A549 (cell line): ENCODE measurements around the gene GPR37L1. TPM values are rescaled to one million over a fixed set of nuclear protein-coding genes. Genes with fewer than 3 reads are reported as not detected.
A peak's percentile ranks its signal among the peaks of the same experiment; 100 is the strongest.

Experiments
- ATAC-seq, 2 experiments: fragments of 200-7000 bp in 1 of 2; fragments of >200 bp in 1 of 2; cut with Nextera tagmentation in 1 of 2; cut with Tn5 transposase in 1 of 2; 3 replicates each; pipeline versions ENCODE4 v1.8.0 to v1.9.1; 2018 to 2020; ENCODE audit warnings: mild to moderate bottlenecking in 1 of 2, moderate library complexity in 1 of 2
- CTCF ChIA-PET: fragments of 300-600 bp; sonication (Branson Sonifier 250); formaldehyde crosslinking; extraction: SDS; loops from one replicate; lab custom pipeline; 2021; ENCODE audit warnings: antibody characterized with exemption, inconsistent platforms; lab: Yijun Ruan, JAX
- POLR2A ChIA-PET: fragments of 350-600 bp; formaldehyde crosslinking; extraction: SDS; loops from one replicate; lab custom pipeline; 2021; ENCODE audit warnings: antibody characterized with exemption, inconsistent platforms; lab: Yijun Ruan, JAX
- DNase-seq, 2 experiments: peaks; one replicate each; pipeline versions ENCODE4 v3.0.0 to v3.0.0-alpha.2; 2011 to 2016; ENCODE audit warnings: low read depth in 1 of 2, low spot score in 1 of 2
- FAIRE-seq: peaks from 2 replicates; lab custom pipeline; 2011; peaks lifted over from hg19 to GRCh38; lab: Jason Lieb, UNC
- H3K27ac ChIP-seq, 2 experiments: fragments of >200 bp; sonication (Bioruptor Twin); formaldehyde crosslinking; 3 replicates each; pipeline ENCODE4 v1.5.1; 2016 to 2017
- H3K4me1 ChIP-seq: fragments of >200 bp; sonication (Bioruptor Twin); formaldehyde crosslinking; 3 replicates; pipeline ENCODE4 v1.6.1; 2016
- H3K4me2 ChIP-seq: fragments of >200 bp; sonication (Bioruptor Twin); formaldehyde crosslinking; 3 replicates; pipeline ENCODE4 v1.6.1; 2016
- H3K4me3 ChIP-seq: fragments of >200 bp; sonication (Bioruptor Twin); formaldehyde crosslinking; 3 replicates; pipeline ENCODE4 v1.5.1; 2016
- H3K9me3 ChIP-seq: fragments of >200 bp; sonication (Bioruptor Twin); formaldehyde crosslinking; 3 replicates; pipeline ENCODE4 v1.6.1; 2016
- CBX2 ChIP-seq: fragments of 200-600 bp; sonication (generic); IDR thresholded peaks from 2 replicates; pipeline ENCODE4 v1.6.1; 2016; ENCODE audit warnings: low read depth, mild to moderate bottlenecking, borderline replicate concordance
- CBX8 ChIP-seq: fragments of 200-600 bp; sonication (generic); IDR thresholded peaks from 2 replicates; pipeline ENCODE4 v1.6.1; 2016
- EP300 ChIP-seq, 2 experiments: fragments of >200 bp; sonication (Bioruptor Twin); formaldehyde crosslinking; IDR thresholded peaks; 2 replicates in 1 of 2; 3 replicates in 1 of 2; pipeline ENCODE4 v1.6.1; 2016 to 2017
- JUN ChIP-seq, 2 experiments: fragments of >200 bp; sonication (Bioruptor Twin); formaldehyde crosslinking; IDR thresholded peaks; 2 replicates in 1 of 2; 3 replicates in 1 of 2; pipeline ENCODE4 v1.6.1; 2016 to 2017
- NR3C1 ChIP-seq: fragments of >200 bp; sonication (Bioruptor Twin); formaldehyde crosslinking; IDR thresholded peaks from 3 replicates; pipeline ENCODE4 v1.6.1; 2017
- PHF8 ChIP-seq: fragments of 200-600 bp; sonication (generic); IDR thresholded peaks from 2 replicates; pipeline ENCODE4 v1.6.1; 2016; ENCODE audit warnings: low read depth, mild to moderate bottlenecking, antibody characterized with exemption, moderate library complexity, borderline replicate concordance
- POLR2AphosphoS2 ChIP-seq: conservative IDR thresholded peaks from 2 replicates; pipeline ENCODE4 v1.6.1; 2012; ENCODE audit warnings: low read length, improper control_type of control experiment, inconsistent platforms
- RAD21 ChIP-seq, 2 experiments: fragments of >200 bp in 1 of 2; sonication (Bioruptor Twin) in 1 of 2; formaldehyde crosslinking in 1 of 2; IDR thresholded peaks in 1 of 2; conservative IDR thresholded peaks in 1 of 2; 2 replicates in 1 of 2; 3 replicates in 1 of 2; pipeline ENCODE4 v1.6.1; 2012 to 2018; ENCODE audit warnings: inconsistent platforms in 1 of 2
- RARB ChIP-seq: fragments of 250-450 bp; sonication (Bioruptor Pico); IDR thresholded peaks from 2 replicates; pipeline ENCODE4 v1.8.0; 2021; ENCODE audit warnings: mild to moderate bottlenecking, moderate library complexity
- RCOR1 ChIP-seq: fragments of 150-350 bp; IDR thresholded peaks from 2 replicates; pipeline ENCODE4 v1.6.1; 2014; ENCODE audit warnings: antibody characterized with exemption, low read length, low read depth
- RNF2 ChIP-seq: fragments of 200-600 bp; sonication (generic); IDR thresholded peaks from 2 replicates; pipeline ENCODE4 v1.6.1; 2016; ENCODE audit warnings: low read depth, mild to moderate bottlenecking, antibody characterized with exemption, moderate library complexity, borderline replicate concordance
- SMC3 ChIP-seq: fragments of >200 bp; sonication (Bioruptor Twin); formaldehyde crosslinking; IDR thresholded peaks from 3 replicates; pipeline ENCODE4 v1.6.1; 2018; ENCODE audit warnings: inconsistent platforms
- TP53 ChIP-seq: fragments of 250-450 bp; sonication (Bioruptor Pico); IDR thresholded peaks from 2 replicates; pipeline ENCODE4 v1.5.0; 2021; ENCODE audit warnings: mild to moderate bottlenecking, moderate library complexity
- WGBS: methylation state at CpG from one replicate; pipeline ENCODE4 v1.1.6; 2017; ENCODE audit errors: missing lambda C conversion rate; 5-methylcytosine and 5-hydroxymethylcytosine counted together
- polyA plus RNA-seq, 4 experiments: library from polyadenylated mRNA; depleted of rRNA in 3 of 4; stranded (reverse); fragments of >200 nt; fragmentation: RNase III in 1 of 4; extraction: RNeasy Plus Mini Kit Qiagen cat#74134 plus additional on column Dnase treatment in 1 of 4; gene quantifications; 2 replicates in 3 of 4; 3 replicates in 1 of 4; pipeline ENCODE4 v1.2.3, GENCODE V29; 2011 to 2017
- TF ChIP-seq, protein P1 (sequence below): IDR thresholded peaks from 2 replicates; pipeline ENCODE4 v1.6.1; 2012; ENCODE audit warnings: low read depth, borderline replicate concordance
- TF ChIP-seq, protein P2 (sequence below): fragments of >200 bp; sonication (Bioruptor Twin); formaldehyde crosslinking; IDR thresholded peaks from 3 replicates; pipeline ENCODE4 v1.5.1; 2016
- TF ChIP-seq, protein P3 (sequence below): fragments of >200 bp; sonication (Bioruptor Twin); formaldehyde crosslinking; IDR thresholded peaks from 2 replicates; pipeline ENCODE4 v1.6.1; 2016
- TF ChIP-seq, protein P4 (sequence below): fragments of 200-600 bp; sonication (generic); IDR thresholded peaks from 2 replicates; pipeline ENCODE4 v1.6.1; 2016; ENCODE audit warnings: antibody characterized with exemption, mild to moderate bottlenecking, moderate library complexity
- TF ChIP-seq, protein P5 (sequence below): IDR thresholded peaks from 2 replicates; pipeline ENCODE4 v1.6.1; 2012
- TF ChIP-seq, protein P6 (sequence below): fragments of 250-450 bp; sonication (Bioruptor Pico); IDR thresholded peaks from 2 replicates; pipeline ENCODE4 v1.5.0; 2020; ENCODE audit warnings: low read depth, mild to moderate bottlenecking, moderate library complexity
- TF ChIP-seq, protein P7 (sequence below): fragments of >200 bp; sonication (Bioruptor Twin); formaldehyde crosslinking; IDR thresholded peaks from 3 replicates; pipeline ENCODE4 v1.6.1; 2016

The GPR37L1 gene
- polyA plus RNA-seq, 2 of the 4 experiments (the other 2 are of a cell fraction), result 0.08 to 0.13 TPM

DNA sequence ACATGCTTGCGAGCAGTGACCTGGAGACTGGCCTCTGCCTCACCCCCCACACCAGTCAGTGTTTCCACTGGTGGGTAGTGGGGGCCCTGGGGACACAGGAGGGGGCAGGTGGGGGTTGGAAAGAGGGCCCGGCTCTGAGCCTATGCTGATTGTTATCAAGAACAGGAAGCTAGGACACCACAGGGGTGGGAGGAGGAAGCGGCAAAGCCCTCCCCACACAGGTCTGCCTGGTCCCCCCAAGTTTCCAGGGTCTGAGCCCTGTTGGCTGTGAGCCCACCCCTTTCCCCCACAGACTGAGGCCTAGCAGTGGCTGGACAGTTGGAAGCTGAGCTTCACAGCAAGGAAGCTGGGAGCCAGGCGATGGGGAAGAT, 39.3 kb downstream of the GPR37L1 start:
- CTCF ChIA-PET, result interaction anchor here (0.7 to 2.1 kb wide), 4 partner anchors 9 to 28 kb away, joined by 3 to 7 read pairs (median 5); no protein-coding TSS in a partner anchor

More for the DNA sequence above, 39.3 kb downstream of the GPR37L1 start:
- POLR2A ChIA-PET, result no interaction called here
- no peak overlapping the region for H3K4me3 ChIP-seq
- peaks cover 13% of the 10 kb centered on the region; the same call in 2 of the 3 replicates for H3K4me1 ChIP-seq
- TF ChIP-seq CBX8 (no peak), CBX2 (no peak), JUN (IDR thresholded peaks at IDR 0.05) (no peak), SMC3 (no peak), TP53 (CRISPR knock-in tag) (no peak), POLR2AphosphoS2 (no peak), RARB (no peak), EP300 (IDR thresholded peaks at IDR 0.05) (no peak), NR3C1 (no peak), RAD21 (conservative IDR thresholded peaks at IDR 0.05 in 1 of 2, IDR thresholded peaks at IDR 0.05 in 1 of 2) (no peak), RCOR1 (no peak), PHF8 (no peak), RNF2 (no peak)
- TF ChIP-seq, protein P1, sequence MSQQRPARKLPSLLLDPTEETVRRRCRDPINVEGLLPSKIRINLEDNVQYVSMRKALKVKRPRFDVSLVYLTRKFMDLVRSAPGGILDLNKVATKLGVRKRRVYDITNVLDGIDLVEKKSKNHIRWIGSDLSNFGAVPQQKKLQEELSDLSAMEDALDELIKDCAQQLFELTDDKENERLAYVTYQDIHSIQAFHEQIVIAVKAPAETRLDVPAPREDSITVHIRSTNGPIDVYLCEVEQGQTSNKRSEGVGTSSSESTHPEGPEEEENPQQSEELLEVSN, result no peak
- TF ChIP-seq, protein P2, sequence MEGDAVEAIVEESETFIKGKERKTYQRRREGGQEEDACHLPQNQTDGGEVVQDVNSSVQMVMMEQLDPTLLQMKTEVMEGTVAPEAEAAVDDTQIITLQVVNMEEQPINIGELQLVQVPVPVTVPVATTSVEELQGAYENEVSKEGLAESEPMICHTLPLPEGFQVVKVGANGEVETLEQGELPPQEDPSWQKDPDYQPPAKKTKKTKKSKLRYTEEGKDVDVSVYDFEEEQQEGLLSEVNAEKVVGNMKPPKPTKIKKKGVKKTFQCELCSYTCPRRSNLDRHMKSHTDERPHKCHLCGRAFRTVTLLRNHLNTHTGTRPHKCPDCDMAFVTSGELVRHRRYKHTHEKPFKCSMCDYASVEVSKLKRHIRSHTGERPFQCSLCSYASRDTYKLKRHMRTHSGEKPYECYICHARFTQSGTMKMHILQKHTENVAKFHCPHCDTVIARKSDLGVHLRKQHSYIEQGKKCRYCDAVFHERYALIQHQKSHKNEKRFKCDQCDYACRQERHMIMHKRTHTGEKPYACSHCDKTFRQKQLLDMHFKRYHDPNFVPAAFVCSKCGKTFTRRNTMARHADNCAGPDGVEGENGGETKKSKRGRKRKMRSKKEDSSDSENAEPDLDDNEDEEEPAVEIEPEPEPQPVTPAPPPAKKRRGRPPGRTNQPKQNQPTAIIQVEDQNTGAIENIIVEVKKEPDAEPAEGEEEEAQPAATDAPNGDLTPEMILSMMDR, result no peak
- TF ChIP-seq, protein P3, sequence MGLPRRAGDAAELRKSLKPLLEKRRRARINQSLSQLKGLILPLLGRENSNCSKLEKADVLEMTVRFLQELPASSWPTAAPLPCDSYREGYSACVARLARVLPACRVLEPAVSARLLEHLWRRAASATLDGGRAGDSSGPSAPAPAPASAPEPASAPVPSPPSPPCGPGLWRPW, result no peak
- TF ChIP-seq, protein P4, sequence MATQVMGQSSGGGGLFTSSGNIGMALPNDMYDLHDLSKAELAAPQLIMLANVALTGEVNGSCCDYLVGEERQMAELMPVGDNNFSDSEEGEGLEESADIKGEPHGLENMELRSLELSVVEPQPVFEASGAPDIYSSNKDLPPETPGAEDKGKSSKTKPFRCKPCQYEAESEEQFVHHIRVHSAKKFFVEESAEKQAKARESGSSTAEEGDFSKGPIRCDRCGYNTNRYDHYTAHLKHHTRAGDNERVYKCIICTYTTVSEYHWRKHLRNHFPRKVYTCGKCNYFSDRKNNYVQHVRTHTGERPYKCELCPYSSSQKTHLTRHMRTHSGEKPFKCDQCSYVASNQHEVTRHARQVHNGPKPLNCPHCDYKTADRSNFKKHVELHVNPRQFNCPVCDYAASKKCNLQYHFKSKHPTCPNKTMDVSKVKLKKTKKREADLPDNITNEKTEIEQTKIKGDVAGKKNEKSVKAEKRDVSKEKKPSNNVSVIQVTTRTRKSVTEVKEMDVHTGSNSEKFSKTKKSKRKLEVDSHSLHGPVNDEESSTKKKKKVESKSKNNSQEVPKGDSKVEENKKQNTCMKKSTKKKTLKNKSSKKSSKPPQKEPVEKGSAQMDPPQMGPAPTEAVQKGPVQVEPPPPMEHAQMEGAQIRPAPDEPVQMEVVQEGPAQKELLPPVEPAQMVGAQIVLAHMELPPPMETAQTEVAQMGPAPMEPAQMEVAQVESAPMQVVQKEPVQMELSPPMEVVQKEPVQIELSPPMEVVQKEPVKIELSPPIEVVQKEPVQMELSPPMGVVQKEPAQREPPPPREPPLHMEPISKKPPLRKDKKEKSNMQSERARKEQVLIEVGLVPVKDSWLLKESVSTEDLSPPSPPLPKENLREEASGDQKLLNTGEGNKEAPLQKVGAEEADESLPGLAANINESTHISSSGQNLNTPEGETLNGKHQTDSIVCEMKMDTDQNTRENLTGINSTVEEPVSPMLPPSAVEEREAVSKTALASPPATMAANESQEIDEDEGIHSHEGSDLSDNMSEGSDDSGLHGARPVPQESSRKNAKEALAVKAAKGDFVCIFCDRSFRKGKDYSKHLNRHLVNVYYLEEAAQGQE, result no peak
- TF ChIP-seq, protein P5, sequence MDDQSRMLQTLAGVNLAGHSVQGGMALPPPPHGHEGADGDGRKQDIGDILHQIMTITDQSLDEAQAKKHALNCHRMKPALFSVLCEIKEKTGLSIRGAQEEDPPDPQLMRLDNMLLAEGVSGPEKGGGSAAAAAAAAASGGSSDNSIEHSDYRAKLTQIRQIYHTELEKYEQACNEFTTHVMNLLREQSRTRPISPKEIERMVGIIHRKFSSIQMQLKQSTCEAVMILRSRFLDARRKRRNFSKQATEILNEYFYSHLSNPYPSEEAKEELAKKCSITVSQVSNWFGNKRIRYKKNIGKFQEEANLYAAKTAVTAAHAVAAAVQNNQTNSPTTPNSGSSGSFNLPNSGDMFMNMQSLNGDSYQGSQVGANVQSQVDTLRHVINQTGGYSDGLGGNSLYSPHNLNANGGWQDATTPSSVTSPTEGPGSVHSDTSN, result no peak
- TF ChIP-seq, protein P6, sequence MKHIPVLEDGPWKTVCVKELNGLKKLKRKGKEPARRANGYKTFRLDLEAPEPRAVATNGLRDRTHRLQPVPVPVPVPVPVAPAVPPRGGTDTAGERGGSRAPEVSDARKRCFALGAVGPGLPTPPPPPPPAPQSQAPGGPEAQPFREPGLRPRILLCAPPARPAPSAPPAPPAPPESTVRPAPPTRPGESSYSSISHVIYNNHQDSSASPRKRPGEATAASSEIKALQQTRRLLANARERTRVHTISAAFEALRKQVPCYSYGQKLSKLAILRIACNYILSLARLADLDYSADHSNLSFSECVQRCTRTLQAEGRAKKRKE (CRISPR knock-in tag), result no peak
- TF ChIP-seq, protein P7, sequence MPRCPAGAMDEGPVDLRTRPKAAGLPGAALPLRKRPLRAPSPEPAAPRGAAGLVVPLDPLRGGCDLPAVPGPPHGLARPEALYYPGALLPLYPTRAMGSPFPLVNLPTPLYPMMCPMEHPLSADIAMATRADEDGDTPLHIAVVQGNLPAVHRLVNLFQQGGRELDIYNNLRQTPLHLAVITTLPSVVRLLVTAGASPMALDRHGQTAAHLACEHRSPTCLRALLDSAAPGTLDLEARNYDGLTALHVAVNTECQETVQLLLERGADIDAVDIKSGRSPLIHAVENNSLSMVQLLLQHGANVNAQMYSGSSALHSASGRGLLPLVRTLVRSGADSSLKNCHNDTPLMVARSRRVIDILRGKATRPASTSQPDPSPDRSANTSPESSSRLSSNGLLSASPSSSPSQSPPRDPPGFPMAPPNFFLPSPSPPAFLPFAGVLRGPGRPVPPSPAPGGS, result no peak
- H3K27ac ChIP-seq, result peak overlapping the region in 1 of 2 experiments; percentile 32; a peak in 1 of 6 replicates
- DNase-seq, result no peak
- FAIRE-seq, result no peak
- no peak for ATAC-seq
- no peak overlapping the region for H3K4me2 ChIP-seq
- H3K9me3 ChIP-seq, result no peaks in the 10 kb centered on the region
- 93% methylated on average over 4 of the region's 4 CpGs for WGBS
